HG03457 (cell line): ENCODE results near the gene LRP1B.

Experiments used
- ATAC-seq: cut with Tn5 transposase; IDR thresholded peaks from one replicate; pipeline ENCODE4 v1.9.1; 2021; ENCODE audit warnings: moderate number of reproducible peaks; ENCODE audit not compliant: unreplicated experiment

Gene LRP1B

DNA sequence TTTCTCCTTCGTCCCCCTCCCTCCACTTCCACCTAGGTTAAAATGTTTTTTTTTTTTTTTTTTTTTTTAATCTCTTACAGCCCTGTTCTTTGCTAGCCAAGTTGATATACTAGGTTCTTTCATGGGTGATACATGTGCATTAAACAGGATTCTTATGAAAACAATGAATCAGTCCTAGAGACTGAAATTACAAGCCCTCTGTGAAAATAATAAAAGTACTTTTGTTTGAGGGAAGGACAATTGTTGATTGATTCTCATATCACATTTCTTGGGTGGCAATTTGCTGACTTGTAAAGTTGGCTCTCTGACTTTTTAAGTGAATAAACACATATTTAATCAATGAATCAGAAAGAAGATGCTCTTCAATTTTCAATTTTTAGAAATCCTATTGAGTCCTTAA, 639.9 kb downstream of the LRP1B start:
- ATAC-seq, result no peak

DNA sequence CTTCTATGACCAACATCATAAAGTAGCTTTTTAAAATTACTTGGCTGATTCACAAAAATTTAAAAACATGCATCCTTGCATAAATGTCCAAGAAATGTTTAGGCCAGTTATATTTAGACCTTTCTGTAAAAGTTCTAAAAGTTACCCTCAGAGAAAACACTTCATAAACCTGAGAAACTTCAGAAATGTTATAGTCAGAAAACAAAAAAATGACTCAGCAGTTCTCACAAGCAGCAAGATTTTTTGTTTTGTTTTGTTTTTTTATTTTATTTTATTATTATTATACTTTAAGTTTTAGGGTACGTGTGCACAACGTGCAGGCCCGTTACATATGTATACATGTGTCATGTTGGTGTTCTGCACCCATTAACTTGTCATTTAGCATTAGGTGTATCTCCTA, 648.1 kb downstream of the LRP1B start:
- ATAC-seq, result no peak

- no peak for ATAC-seq
These were observed 655.0 kb downstream of the LRP1B start for GRCh38 chr2:141475801-141476200.

- ATAC-seq, result no peak
These were observed 662.1 kb downstream of the LRP1B start for GRCh38 chr2:141468761-141469160.

DNA sequence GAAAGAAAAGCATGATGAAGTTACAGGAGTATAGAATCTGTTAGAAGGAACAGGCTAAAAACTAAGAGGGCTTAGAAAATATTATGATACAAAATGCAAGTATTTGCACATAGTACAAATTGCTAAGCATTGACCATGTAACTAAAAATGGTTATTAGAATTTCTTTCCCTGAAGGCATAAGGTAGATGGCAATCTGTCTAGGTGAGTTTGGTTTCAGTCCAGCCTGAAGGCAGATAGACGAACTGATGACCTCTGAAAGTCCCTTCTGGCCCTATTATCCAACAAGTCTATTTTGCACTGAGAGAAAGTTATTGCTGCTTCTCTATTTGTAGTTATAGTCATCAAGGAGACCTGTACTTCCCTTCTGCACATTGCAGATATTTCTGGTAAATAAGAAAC, 663.5 kb downstream of the LRP1B start:
- ATAC-seq, result no peak

GRCh38 chr2:141464995-141465394, 665.8 kb downstream of the LRP1B start:
- ATAC-seq, result no peak

- no peak for ATAC-seq
These were observed 672.5 kb downstream of the LRP1B start for GRCh38 chr2:141458351-141458750.

DNA sequence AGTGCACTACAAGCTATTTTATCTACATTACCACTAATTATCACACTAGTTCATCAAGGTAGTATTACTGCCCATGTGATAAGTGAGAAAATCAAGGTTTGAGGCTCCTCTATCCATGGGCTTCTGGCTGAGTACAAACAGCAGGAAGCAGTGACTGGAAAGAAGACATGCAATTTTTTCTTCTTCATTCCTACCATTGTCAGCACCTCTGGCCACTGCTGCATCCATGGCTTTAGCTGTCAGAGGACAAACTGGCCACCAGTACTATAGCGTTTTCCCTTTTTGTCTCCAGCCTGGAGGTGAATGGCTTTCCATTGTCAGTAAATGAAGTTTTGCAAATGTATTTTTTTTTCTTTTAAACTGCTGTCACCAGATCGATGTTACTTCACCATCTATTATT, 674.9 kb downstream of the LRP1B start:
- ATAC-seq, result no peak

DNA sequence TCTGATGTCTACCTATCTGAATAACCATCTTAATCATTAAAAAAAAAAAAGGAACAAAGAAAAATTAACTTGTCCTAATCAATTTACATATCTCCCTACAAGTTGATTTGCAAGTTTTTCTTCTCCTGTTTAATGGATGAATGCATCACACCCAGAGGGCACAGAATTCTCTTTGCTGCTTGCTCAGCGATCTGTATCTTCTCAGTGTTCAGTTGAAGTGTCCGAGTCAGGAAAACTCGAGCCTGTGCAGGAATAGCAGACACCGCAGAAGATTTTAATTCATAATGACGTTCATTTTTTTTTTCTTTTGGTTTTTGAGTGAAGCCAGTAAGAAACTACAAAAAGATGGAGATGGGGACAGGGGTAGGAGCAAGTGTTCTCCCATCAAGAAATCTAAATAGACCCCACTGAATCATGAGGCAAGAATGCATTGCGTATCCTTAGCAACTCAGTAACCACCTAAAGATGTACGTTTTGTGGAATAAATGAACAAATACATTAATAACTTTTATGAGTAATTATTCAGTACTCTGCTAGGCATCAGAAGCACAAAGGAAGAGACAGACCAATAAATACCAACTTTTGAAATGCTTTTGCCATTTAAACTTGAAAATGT, 675.5 kb downstream of the LRP1B start:
- no peak for ATAC-seq

DNA sequence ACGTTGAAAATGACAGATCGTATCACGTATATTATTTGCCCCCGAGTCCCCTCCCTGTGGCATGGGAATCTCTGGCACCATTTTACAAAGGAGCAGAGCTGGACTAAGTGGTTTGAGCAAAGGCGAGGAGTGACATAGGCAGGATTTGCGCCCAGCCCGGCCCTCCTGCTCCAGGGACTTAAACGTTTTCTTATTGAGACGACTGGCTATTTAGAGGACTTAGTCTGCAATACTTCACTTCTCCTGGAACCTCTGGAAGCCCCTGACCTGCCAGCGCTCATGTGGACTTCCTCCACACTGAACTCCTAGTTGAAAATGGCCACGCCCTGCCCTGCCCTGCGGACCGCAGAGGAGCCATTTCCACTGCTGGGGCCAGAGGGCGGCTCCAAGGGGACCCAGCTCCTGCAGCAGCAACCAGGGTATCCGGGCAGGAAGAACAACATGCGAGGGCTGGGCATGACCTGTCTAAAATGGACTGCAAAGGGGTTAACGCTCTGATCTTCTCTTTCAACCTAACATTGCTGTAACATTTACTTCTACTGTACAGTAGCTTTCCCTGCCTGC, 690.7 kb downstream of the LRP1B start:
- ATAC-seq, result no peak

DNA sequence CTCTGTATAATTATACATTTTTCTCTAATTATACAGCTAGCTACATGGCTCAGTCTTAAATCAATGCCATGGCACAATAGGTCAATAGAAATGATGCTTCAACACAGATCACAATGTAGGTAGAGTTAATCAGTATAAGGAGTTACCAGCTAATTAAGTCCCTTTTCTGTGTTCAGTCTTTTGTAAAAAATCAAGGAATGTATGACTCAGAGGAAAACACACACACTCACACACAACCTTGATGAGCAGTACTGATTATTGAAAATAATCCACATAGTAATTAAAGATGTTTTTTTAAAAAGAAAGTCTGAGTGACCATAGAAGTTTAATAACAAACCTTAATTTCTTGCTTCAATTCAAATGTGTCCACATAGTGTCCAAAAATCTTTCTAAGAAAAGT, 691.3 kb downstream of the LRP1B start:
- no peak for ATAC-seq

DNA sequence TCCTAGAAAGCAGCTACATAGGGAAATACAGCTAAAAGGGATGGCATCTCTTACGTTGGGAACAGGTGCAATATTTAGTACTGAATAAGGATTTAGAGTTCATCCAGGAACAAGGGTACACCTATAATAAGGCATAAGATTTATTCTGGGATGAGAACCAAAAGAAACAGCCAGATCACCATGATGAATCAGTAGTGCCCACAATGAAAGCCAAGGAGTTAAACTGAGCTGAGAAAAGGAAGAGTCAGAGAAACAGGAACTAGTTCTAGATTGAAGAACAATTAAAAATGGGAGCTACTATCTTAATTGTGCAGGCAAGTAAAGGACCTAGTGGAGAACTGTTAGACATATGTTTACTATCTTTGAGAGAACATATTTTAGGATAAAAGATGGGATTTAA, 692.3 kb downstream of the LRP1B start:
- no peak for ATAC-seq

DNA sequence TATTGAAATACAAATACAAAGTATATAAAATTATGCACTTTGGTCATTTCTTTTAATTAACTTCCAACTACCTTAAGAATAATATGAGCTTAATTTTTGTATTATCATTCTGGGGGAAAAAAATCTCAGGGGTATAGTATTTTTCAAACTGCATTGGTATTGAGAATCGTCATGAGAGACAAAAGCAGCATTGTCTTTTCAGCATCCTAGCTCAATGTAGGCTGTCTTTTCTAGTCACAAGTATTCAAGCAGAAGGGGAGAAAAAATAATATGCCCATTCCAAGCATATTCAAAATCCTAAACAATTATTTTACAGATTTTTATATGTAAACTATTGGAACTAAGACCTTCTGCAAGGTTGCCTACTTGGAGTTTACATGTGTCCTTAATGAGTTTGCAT, 693.3 kb downstream of the LRP1B start:
- no peak for ATAC-seq

DNA sequence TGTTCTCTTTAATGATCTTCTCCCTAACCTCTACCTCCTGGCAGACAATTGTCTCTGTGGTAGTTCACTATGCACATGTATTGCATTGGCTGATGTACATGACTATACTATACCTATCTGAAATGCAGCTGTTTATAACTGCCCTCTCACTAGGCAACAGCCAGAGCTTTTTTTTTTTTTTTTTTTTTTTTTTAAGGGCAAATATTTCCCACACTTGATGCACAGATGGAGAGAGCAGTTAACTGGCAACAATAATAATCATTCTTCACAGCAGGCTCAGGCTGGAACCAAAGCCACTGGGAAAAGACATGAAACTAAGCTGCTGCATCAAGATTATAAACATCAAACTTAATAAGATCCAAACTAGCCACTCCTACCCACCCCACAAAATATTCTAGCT, 707.7 kb downstream of the LRP1B start:
- ATAC-seq, result no peak

GRCh38 chr2:141417246-141417797, 713.5 kb downstream of the LRP1B start:
- no peak for ATAC-seq

DNA sequence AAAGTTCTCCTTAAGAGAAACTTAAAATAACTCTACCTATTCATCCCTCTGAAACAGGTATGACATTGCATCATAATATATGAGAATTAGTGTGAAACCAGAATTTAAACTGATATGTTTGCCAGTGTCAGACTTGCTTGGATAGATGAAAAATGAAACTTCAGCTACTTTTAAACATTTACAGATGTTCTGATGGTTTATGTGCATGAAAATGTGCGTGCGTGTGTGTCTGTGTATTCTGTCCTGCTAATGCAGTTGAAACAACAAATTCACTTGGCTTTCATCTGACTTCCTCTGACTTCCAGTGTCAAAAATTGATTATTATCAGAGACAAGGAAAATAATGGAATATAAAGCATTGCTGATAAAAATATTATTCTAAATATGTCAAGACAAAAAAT, 719.4 kb downstream of the LRP1B start:
- no peak for ATAC-seq

DNA sequence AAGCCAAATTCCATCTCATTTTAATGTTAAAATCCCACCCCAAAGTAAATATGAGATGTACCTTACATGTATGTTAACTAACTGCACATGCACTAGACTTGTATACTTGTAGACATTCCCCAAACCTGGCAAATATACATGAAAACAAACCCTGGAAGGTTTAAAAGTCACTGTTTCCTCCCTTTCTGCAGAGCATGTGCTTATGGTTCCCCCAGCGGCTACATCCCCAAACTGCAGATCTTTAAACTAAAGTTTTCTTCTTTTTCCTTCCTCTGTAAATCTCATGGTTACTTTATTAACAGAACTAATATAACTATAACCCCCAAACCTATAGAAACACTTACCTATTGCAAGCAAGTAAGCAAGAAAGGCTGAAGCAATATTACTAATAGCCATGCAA, 731.5 kb downstream of the LRP1B start:
- no peak for ATAC-seq

DNA sequence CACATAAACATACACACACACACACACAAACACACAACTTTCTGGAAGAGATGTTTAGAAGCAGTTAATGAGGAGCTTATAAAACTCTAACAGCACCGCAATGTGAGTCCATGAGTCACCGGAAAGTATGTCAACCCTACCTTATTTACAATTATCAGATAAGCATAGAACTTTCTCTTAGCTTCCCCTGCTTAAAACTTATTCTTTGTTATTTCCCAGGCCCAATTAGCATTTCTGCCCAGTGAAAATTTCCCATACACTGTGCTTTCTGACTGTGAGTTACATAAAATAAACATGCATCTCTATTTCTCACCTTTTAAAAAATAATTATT, 737.6 kb downstream of the LRP1B start:
- no peak for ATAC-seq

DNA sequence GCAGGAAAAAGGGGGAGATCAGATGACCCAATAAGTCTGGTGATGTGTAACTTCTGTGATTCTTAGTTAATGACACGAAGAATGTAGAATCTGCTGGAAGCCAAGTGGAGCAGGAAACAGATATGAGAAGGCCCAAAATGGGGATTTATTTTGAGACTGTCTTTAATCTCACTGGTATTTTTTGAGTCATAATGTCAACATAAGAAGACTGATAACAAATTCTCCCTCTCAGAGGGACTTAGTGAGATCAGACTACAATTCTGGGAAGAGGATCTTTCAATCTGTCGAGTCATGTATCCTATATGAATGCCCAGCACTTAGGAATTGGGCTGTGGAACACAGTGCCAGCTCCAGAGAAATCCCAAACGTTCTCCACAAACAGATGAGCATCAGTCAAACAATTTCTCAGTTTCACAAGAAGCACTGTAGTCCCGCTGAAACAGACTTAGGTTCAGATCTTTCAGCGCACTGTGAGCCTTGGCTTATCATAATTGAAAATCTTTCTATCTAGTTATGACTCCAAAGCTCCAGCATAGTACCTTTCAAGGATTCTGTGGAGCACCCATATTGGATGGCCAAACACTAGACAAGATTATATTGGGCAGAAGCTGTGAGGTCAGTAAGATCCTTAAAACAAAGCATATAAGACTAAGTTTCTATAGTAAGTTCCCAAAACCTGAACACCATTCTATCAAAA, 738.2 kb downstream of the LRP1B start:
- no peak for ATAC-seq

DNA sequence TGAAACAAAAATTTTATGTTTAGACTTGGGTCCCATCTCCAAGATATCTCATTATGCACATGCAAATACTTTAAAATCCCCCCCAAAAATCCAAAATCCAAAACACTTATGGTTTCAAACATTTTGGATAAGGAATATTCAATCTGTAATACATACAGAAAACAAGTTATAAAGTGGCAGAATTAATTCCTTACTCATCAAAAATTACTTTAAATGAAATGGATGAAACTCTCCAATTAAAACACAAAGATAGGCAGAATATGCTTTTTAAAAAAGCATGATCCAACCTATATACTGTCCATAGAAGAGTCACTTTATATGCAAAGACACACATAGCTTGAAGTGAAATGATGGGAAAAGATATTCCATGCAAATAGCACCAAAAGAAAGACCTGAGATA, 744.6 kb downstream of the LRP1B start:
- no peak for ATAC-seq

DNA sequence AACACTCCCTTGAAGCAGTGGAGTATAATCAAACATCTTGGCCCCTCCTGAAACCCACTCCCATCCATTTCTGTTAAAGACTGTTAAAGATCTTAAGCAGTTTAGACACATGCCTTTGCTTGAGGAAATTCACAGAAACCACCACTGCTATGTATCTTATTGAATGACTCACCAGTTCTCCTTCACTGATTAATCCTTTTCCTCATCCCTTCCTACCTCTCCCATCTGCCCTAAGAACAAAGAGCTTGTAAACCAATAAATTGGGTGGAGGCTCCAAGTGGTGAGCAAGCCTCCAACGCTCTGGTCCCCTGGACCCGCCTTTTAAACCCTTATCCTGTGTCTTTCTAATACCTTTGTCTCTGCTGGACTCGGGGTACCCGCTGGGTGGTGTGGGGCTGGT, 746.1 kb downstream of the LRP1B start:
- ATAC-seq, result no peak

- ATAC-seq, result no peak
These were observed 748.9 kb downstream of the LRP1B start for GRCh38 chr2:141381946-141382345.
